AG04450 (cell line): Measurements from ENCODE around the gene LZTS3. TPM values are rescaled to one million over a fixed set of nuclear protein-coding genes. Genes with fewer than 3 reads are reported as not detected.

ENCODE experiments used
- CTCF ChIA-PET: fragments of 300-600, 350-600 bp; formaldehyde crosslinking; extraction: SDS; loops from one replicate; lab custom pipeline; 2022; ENCODE audit warnings: antibody characterized with exemption, inconsistent platforms; lab: Charles Lee
- POLR2A ChIA-PET: fragments of 350-600 bp; formaldehyde crosslinking; extraction: SDS; loops from one replicate; lab custom pipeline; 2021; ENCODE audit warnings: antibody characterized with exemption, inconsistent platforms; lab: Yijun Ruan, JAX
- DNase-seq: peaks from one replicate; pipeline ENCODE4 v3.0.0-alpha.2; 2011; ENCODE audit warnings: low read depth, low spot score
- H3K27ac ChIP-seq: one replicate; pipeline ENCODE4 v1.5.1; 2012; ENCODE audit warnings: low read depth, low read length, control low read depth
- H3K27me3 ChIP-seq: one replicate; pipeline ENCODE4 v1.6.0; 2012; ENCODE audit warnings: low read length; ENCODE audit not compliant: control insufficient read depth, insufficient read depth
- H3K4me3 ChIP-seq: 2 replicates; pipeline ENCODE4 v1.5.1; 2011; ENCODE audit warnings: mild to moderate bottlenecking, low read depth, low read length, control low read depth
- H3K9me3 ChIP-seq: 2 replicates; pipeline ENCODE4 v1.5.1; 2012; ENCODE audit warnings: low read length; ENCODE audit not compliant: control insufficient read depth, insufficient read depth
- polyA plus RNA-seq: library from polyadenylated mRNA; depleted of rRNA; stranded (reverse); fragments of >200 nt; gene quantifications from 2 replicates; pipeline ENCODE4 v1.2.3, GENCODE V29; 2011
- TF ChIP-seq, protein P1 (sequence below): IDR thresholded peaks from 2 replicates; pipeline ENCODE4 v1.5.1; 2011; ENCODE audit warnings: low read depth, low read length, control low read depth, inconsistent platforms

The LZTS3 gene
- polyA plus RNA-seq, 1 experiment, result 2.0 TPM

GRCh38 chr20:3175270-3175669 is 1.9 kb upstream of the LZTS3 start:
- TF ChIP-seq, protein P1, sequence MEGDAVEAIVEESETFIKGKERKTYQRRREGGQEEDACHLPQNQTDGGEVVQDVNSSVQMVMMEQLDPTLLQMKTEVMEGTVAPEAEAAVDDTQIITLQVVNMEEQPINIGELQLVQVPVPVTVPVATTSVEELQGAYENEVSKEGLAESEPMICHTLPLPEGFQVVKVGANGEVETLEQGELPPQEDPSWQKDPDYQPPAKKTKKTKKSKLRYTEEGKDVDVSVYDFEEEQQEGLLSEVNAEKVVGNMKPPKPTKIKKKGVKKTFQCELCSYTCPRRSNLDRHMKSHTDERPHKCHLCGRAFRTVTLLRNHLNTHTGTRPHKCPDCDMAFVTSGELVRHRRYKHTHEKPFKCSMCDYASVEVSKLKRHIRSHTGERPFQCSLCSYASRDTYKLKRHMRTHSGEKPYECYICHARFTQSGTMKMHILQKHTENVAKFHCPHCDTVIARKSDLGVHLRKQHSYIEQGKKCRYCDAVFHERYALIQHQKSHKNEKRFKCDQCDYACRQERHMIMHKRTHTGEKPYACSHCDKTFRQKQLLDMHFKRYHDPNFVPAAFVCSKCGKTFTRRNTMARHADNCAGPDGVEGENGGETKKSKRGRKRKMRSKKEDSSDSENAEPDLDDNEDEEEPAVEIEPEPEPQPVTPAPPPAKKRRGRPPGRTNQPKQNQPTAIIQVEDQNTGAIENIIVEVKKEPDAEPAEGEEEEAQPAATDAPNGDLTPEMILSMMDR, result no peak
- CTCF ChIA-PET, result no interaction called here
- Histone ChIP-seq H3K9me3 (peaks cover 3% of the 10 kb centered on the region; the same call in 1 of the 2 replicates), H3K4me3 (no peak overlapping the region), H3K27me3 (peaks cover 23% of the 10 kb centered on the region), H3K27ac (no peak overlapping the region)
- no peak for DNase-seq
- POLR2A ChIA-PET, result interaction anchor here (0.7 kb wide), 1 partner anchor 13 kb away, joined by 3 read pairs; no protein-coding TSS in a partner anchor

DNA sequence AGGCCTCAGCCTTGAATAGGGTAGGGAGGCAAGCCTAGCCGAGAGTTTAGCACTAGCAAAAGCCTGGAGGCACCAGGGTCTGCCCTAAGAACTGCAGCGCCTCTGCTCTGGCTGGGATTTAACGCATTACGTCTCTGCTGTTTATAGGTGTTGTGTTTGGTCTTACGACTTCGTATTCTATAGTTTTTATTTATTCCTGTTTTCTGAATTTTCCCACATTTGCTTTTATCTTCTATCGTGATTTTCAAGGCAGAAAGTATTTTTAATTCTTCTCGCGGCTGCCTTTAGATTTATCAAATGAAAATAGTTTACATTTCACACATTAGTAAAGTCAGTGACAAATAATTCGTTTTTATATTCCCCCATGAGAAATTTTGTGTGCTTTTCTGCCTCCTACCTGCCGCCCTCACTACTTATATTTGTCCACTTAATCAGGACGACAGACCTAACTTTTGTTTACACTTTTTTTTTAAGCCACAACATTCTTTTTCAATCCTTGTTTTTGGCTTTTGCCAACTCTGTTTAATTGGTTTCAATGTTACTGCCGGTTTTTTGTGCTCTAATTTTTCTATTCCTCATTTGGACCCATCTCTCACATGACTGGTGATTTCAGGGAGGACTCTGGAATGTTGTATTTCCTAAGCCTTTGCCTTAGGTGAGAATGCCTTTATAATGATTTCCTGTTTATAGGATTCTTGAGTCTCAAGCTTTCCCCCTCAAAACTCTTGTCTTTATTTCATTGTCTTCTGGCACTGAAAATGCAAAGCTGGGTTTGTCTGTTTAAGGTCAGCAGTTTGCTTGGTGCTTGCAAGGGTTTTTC is 1.3 kb upstream of the LZTS3 start:
- Histone ChIP-seq H3K27ac (no peak overlapping the region), H3K4me3 (peak overlapping the region; percentile 76), H3K9me3 (peaks cover 3% of the 10 kb centered on the region; the same call in 1 of the 2 replicates), H3K27me3 (peaks cover 23% of the 10 kb centered on the region)
- CTCF ChIA-PET, result no interaction called here
- TF ChIP-seq, protein P1, result no peak
- DNase-seq, result no peak
- POLR2A ChIA-PET, result interaction anchor here (0.7 kb wide), 1 partner anchor 12 kb away, joined by 3 read pairs; no protein-coding TSS in a partner anchor

DNA sequence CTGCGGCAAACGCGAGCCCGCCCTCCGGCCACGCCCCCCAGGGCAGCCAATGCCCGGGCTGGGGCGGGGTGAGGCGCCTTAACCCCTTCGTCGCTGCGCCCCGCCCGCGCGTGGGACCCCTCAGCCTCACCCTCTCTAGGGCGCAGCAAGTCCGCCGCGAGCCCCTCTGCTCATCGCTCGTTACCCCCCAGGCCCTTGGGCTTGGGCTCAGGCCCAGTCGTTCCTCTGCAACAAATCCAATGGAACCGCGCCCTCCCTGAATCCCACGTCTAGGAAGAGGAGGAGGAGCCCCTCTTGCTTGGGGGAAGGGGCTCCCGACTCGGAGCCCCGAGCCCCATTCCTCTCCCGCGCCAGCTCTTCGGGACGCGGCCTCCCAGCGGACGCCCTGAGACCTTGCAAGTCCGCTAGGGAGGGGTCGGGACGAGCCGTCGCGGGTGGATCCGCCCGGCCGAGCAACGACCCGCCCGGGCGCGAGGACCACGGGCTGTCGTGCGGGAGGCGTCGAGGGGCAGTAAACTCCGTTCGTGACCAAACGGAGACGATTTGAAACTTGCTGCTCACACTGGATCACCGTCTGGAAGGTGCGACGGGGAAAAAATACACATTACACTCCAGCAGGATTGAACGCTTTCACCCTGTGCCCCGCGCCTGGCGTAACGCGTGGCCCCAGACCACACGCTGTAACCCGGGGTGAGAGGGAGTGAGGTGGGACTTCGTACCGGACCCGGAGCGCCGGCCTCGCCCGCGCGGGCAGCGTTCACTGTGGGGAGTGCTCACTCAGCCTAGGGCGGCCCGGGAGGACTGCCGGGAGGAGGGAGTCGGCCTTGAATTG is 477 bp upstream of the LZTS3 start:
- Histone ChIP-seq H3K4me3 (peak overlapping the region; percentile 76), H3K27me3 (peaks cover 24% of the 10 kb centered on the region), H3K27ac (no peak overlapping the region), H3K9me3 (peaks cover 3% of the 10 kb centered on the region; the same call in 1 of the 2 replicates)
- ChIA-PET CTCF (no interaction called here), POLR2A (no interaction called here)
- DNase-seq, result peak; percentile 23
- TF ChIP-seq, protein P1, result no peak

- peaks cover 3% of the 10 kb centered on the region; the same call in 1 of the 2 replicates for H3K9me3 ChIP-seq
- no peak for DNase-seq
- H3K4me3 ChIP-seq, result peak overlapping the region; percentile 82
- TF ChIP-seq, protein P1, result no peak
- ChIA-PET CTCF (interaction anchor here (0.7 to 1.5 kb wide), 3 partner anchors 12 to 119 kb away, joined by 3 to 6 read pairs (median 5); no protein-coding TSS in a partner anchor), POLR2A (no interaction called here)
- peaks cover 34% of the 10 kb centered on the region for H3K27me3 ChIP-seq
- no peak overlapping the region for H3K27ac ChIP-seq
These were observed 1.0 kb downstream of the LZTS3 start for GRCh38 chr20:3172126-3172932.
